Hepatocyte (in vitro differentiated cells): Measurements from ENCODE around the gene PTH1R. TPM values are rescaled to one million over a fixed set of nuclear protein-coding genes. Genes with fewer than 3 reads are reported as not detected.

Experiments used
- DNase-seq: peaks from one replicate; pipeline ENCODE4 v3.0.0-alpha.2; 2016; ENCODE audit warnings: low spot score
- H2AFZ ChIP-seq: fragments of 200-600 bp; sonication (generic); 2 replicates; pipeline ENCODE4 v1.6.0; 2016; ENCODE audit warnings: antibody characterized with exemption, mild to moderate bottlenecking
- H3K27ac ChIP-seq: fragments of 200-600 bp; sonication (generic); 2 replicates; pipeline ENCODE4 v1.5.1; 2016; ENCODE audit warnings: mild to moderate bottlenecking
- H3K27me3 ChIP-seq: fragments of 200-600 bp; sonication (generic); 2 replicates; pipeline ENCODE4 v1.6.1; 2016
- H3K36me3 ChIP-seq: fragments of 200-600 bp; sonication (generic); replicated peaks from 2 replicates; pipeline ENCODE4 v1.5.1; 2016; ENCODE audit warnings: low read depth; ENCODE audit not compliant: insufficient read depth
- H3K4me1 ChIP-seq: fragments of 200-600 bp; sonication (generic); 2 replicates; pipeline ENCODE4 v1.5.1; 2016; ENCODE audit warnings: mild to moderate bottlenecking, moderate library complexity; ENCODE audit not compliant: insufficient read depth
- H3K4me2 ChIP-seq: fragments of 200-600 bp; sonication (generic); 2 replicates; pipeline ENCODE4 v1.6.0; 2016
- H3K4me3 ChIP-seq: fragments of 200-600 bp; sonication (generic); 2 replicates; pipeline ENCODE4 v1.5.1; 2016; ENCODE audit warnings: mild to moderate bottlenecking
- H3K79me2 ChIP-seq: fragments of 200-600 bp; sonication (generic); 2 replicates; pipeline ENCODE4 v1.6.0; 2017; ENCODE audit warnings: mild to moderate bottlenecking
- H3K9me2 ChIP-seq: fragments of 200-600 bp; sonication (generic); replicated peaks from 2 replicates; pipeline ENCODE4 v1.6.0; 2017; ENCODE audit warnings: mild to moderate bottlenecking; ENCODE audit not compliant: insufficient read depth
- H3K9me3 ChIP-seq: fragments of 200-600 bp; sonication (generic); 2 replicates; pipeline ENCODE4 v1.5.1; 2016; ENCODE audit warnings: low read depth, mild to moderate bottlenecking
- H4K20me1 ChIP-seq: fragments of 200-600 bp; sonication (generic); 2 replicates; pipeline ENCODE4 v1.6.0; 2016; ENCODE audit warnings: mild to moderate bottlenecking; ENCODE audit not compliant: insufficient read depth, poor library complexity, severe bottlenecking
- CTCF ChIP-seq: fragments of 200-600 bp; sonication (generic); IDR thresholded peaks from 2 replicates; pipeline ENCODE4 v1.5.1; 2016; ENCODE audit warnings: antibody characterized with exemption, mild to moderate bottlenecking; ENCODE audit not compliant: poor library complexity
- EZH2 ChIP-seq: fragments of 200-600 bp; sonication (generic); IDR thresholded peaks from 2 replicates; pipeline ENCODE4 v1.6.1; 2016; ENCODE audit warnings: antibody characterized with exemption, mild to moderate bottlenecking, borderline replicate concordance
- EZH2phosphoT487 ChIP-seq: fragments of 200-600 bp; sonication (generic); IDR thresholded peaks from one replicate; pipeline ENCODE4 v1.6.1; 2018; ENCODE audit warnings: antibody characterized with exemption, mild to moderate bottlenecking, low read depth, moderate library complexity; ENCODE audit not compliant: unreplicated experiment, severe bottlenecking
- WGBS: methylation state at CpG from one replicate; pipeline ENCODE4 v1.1.6; 2016; ENCODE audit warnings: low lambda C conversion rate; ENCODE audit errors: missing lambda C conversion rate; 5-methylcytosine and 5-hydroxymethylcytosine counted together
- polyA plus RNA-seq: library from polyadenylated mRNA; unstranded; fragments of >200 nt; fragmentation: Nextera tagmentation; extraction: Ambion mirVana; gene quantifications from 2 replicates; pipeline ENCODE4 v1.2.1, GENCODE V29; 2016
- total RNA-seq: library from RNA; depleted of rRNA; stranded (reverse); fragments of >200 nt; gene quantifications from 2 replicates; pipeline ENCODE4 v1.2.3, GENCODE V29; 2014

PTH1R gene
- total and polyA plus RNA-seq, 2 experiments from 2014 or later = 14.5 to 31.0 TPM

- TF ChIP-seq CTCF = no peak
- no peak for TF ChIP-seq EZH2phosphoT487
- TF ChIP-seq EZH2 = no peak
- WGBS = 75% methylated on average over 5 of the region's 5 CpGs
- H3K4me3 ChIP-seq = no peak overlapping the region
Observed at GRCh38 chr3:46900007-46900292, 22.4 kb downstream of the PTH1R start.

GRCh38 chr3:46900356-46900755 lies 22.8 kb downstream of the PTH1R start:
- TF ChIP-seq EZH2 (no peak), CTCF (no peak), EZH2phosphoT487 (no peak)
- Histone ChIP-seq H3K4me1 (no peaks in the 10 kb centered on the region), H3K4me3 (no peak overlapping the region), H2AFZ (no peak overlapping the region), H3K36me3 (no peaks in the 10 kb centered on the region), H3K4me2 (no peak overlapping the region), H3K79me2 (no peaks in the 10 kb centered on the region), H4K20me1 (no peaks in the 10 kb centered on the region), H3K27me3 (no peaks in the 10 kb centered on the region), H3K9me2 (no peaks in the 10 kb centered on the region), H3K9me3 (no peaks in the 10 kb centered on the region), H3K27ac (no peak overlapping the region)
- 88% methylated on average over 6 of the region's 6 CpGs for WGBS
- no peak for DNase-seq

More at GRCh38 chr3:46900007-46900292, 22.4 kb downstream of the PTH1R start:
- DNase-seq = no peak
- no peaks in the 10 kb centered on the region for H3K36me3 ChIP-seq
- H3K79me2 ChIP-seq = no peaks in the 10 kb centered on the region
- H3K4me1 ChIP-seq = no peaks in the 10 kb centered on the region
- no peaks in the 10 kb centered on the region for H3K9me3 ChIP-seq
- H4K20me1 ChIP-seq = no peaks in the 10 kb centered on the region
- no peak overlapping the region for H3K27ac ChIP-seq
- H3K9me2 ChIP-seq = no peaks in the 10 kb centered on the region
- no peak overlapping the region for H2AFZ ChIP-seq
- H3K4me2 ChIP-seq = no peak overlapping the region
- no peaks in the 10 kb centered on the region for H3K27me3 ChIP-seq

GRCh38 chr3:46901061-46901460 lies 23.5 kb downstream of the PTH1R start:
- Histone ChIP-seq H4K20me1 (no peaks in the 10 kb centered on the region), H3K79me2 (no peaks in the 10 kb centered on the region), H3K9me2 (no peaks in the 10 kb centered on the region), H3K4me2 (no peak overlapping the region), H3K4me1 (no peaks in the 10 kb centered on the region), H3K27me3 (no peaks in the 10 kb centered on the region), H2AFZ (no peak overlapping the region), H3K27ac (no peak overlapping the region), H3K9me3 (no peaks in the 10 kb centered on the region), H3K4me3 (no peak overlapping the region), H3K36me3 (no peaks in the 10 kb centered on the region)
- TF ChIP-seq CTCF = no peak
- no peak for TF ChIP-seq EZH2phosphoT487
- no peak for TF ChIP-seq EZH2
- WGBS = 95% methylated on average over 3 of the region's 3 CpGs
- no peak for DNase-seq
